Bone marrow (tissue), 2 donors: ENCODE results near the gene PRKD1.
"Not testable (repeated sequence)": the region's sequence is repeated elsewhere in the genome, so short reads cannot be mapped to it uniquely, and the experiment has no call there.

Source experiments
- DNase-seq, 2 donors: peaks; one replicate each; lab custom pipeline; 2025; lab: John Stamatoyannopoulos, UW

PRKD1 gene

DNA sequence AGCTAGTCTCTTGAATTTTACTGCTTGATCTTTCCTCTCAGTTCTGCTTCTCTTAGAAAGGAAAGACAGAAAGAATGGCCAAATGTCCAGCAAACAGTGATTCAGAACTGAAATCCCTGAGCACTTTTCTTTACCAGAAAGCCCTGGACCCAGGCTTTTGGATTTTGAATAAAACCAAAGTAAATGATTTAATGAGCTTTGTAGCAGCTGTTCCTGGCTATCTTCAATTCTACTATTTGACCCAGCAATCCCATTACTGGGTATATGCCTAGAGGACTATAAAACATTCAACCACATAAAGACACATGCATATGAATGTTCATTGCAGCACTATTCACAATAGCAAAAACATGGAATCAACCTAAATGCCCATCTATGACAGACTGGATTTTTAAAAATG lies 187.2 kb downstream of the PRKD1 start:
- no peak for DNase-seq

DNA sequence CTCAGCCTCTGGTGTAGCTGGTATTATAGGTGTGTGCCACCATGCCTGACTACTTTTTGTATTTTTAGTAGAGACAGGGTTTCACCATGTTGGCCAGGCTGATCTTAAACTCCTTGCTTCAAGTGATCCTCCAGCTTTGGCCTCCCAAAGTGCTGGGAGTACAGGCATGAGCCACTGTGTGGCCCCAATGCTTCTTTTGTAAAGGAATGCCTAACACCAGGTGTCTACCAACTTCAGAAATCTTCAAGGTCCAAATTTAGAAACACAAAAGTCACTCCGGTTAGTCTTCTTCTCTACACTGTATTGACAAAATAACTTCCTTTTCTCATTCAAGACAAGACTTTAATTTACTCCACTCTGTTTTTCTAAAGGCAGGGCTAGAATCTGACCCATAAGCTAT lies 188.7 kb downstream of the PRKD1 start:
- DNase-seq = no peak

DNA sequence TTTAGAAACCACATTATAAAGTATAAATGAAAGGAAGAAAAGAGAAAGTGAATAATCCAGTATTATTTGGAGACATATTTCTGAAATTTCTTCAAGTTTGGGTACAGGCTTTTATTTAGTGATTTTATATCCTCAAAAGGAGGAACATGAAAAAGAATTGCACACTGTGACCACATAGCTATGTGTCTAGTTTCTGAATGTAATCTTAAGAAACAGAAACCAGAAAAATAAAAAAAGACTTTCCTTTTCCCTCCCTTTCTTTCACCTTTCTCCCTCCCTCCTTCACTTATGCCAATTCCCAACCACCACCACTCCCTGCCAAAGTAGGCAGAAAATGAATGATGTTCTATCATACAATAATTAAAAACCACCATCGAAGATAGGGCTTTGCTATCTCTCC lies 189.6 kb downstream of the PRKD1 start:
- DNase-seq = no peak

DNA sequence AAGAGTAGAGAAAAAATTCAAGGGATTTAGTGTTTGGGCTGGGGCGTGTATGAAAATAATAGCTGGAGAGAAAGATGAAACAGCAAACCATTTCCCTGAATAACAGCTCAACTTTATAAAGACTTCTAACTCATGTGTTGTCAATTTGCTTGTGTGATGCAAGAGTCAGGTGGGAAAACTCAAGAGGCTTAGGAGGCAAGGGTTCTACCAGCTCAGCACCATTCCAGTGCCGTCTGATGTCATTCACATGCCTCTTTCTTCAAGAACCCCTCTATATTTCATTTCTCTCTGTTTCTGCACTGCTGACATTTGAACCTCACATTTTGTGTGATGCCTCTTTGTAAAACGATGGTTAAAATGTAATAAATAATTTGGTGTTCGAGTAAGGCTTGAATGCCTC lies 192.2 kb downstream of the PRKD1 start:
- DNase-seq = no peak

DNA sequence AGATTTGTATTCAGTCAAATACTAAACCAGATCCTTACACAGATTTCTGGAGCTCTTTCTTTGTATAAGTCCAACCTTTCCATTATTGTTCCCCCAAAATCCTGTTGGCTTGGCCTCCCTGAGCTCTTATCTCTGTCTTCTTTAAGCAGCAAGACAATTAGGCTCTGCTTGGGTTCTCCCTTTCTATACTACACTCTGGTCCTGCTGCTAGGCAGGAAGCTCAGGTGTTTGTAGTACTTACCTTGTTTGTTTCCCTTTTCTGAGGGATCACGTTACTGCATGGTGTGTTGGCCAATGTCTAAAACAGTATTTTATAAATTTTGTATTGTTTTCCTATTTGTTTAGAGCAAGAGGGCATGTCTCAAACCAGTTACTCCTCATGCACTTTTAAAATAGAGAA lies 192.9 kb downstream of the PRKD1 start:
- DNase-seq = no peak

DNA sequence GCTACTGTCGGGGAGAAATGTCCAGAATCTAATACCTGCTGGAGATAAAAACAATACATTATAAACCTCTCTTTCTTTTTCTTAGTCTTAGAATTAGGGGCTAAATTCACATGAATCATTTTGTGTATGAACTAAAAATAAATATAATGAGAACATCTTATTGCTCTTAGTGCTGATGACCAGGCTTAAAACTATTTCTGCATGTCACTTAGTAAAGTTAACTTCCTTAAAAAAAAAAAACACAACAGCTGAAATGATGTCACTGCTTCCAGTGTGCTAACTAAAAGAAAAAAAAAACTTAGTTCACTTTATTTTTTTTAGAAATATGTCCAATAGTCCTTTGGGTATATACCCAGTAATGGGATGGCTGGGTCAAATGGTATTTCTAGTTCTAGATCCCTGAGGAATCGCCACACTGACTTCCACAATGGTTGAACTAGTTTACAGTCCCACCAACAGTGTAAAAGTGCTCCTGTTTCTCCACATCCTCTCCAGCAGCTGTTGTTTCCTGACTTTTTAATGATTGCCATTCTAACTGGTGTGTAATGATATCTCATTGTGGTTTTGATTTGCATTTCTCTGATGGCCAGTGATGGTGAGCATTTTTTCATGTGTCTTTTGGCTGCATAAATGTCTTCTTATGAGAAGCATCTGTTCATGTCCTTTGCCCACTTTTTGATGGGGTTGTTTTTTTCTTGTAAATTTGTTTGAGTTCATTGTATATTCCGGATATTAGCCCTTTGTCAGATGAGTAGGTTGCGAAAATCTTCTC lies 200.9 kb downstream of the PRKD1 start:
- not testable (repeated sequence) for DNase-seq

DNA sequence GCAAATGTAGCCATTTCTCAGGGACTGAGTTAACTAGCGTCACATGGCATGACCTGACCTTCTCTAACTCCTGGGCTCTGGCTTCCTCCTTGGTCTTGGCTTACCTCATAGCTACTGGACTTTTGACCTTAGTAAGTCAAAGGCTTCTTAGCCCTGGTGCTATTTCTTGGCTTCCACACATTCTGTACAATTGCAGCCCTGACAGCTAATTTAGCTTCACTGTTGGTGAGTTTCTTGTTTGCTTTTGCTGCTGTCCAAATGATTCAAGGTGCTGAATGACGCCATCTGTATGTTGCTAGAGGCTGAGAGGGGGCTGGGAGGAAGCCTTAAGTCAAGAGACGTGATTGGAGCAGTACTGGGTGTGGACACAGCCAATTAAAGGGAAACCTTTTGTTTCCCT lies 202.7 kb downstream of the PRKD1 start:
- DNase-seq = no peak

DNA sequence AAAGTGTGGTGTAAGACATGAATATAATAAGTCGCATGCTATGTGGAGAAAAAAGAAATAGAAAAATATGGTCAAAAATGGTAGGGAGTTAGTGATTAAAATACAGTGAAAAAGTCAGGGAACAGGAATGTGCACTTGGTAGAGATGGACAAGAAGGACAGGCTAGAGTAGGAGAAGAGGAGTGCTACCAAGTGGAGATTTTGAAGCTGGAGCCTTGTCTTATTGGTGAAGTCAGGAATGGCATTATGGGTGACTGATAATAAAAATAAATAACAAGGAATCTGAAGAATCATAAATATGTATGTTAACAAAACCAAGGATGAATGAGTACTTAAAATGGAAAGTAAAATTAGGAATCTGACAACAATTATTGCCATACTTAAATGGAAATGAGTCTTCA lies 204.8 kb downstream of the PRKD1 start:
- DNase-seq = no peak

DNA sequence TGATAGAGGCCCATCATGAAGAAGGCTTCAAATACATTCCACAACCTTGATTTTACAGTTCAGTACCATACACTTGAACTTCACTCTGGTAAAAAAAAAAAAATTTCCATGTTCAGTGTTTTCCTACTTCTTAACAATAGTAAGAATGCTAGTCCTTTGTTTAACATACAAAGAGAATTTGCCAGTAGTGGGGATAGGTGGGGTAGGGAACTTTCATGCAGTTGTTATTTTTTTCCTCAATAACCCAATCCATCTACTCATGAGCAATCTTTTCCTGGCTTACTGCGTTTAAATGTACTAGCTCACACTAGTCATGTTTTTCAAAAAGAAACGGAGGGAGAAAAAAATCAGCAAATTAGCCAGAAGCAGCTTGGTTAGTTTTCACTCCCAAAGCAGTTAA lies 206.1 kb downstream of the PRKD1 start:
- DNase-seq = no peak

DNA sequence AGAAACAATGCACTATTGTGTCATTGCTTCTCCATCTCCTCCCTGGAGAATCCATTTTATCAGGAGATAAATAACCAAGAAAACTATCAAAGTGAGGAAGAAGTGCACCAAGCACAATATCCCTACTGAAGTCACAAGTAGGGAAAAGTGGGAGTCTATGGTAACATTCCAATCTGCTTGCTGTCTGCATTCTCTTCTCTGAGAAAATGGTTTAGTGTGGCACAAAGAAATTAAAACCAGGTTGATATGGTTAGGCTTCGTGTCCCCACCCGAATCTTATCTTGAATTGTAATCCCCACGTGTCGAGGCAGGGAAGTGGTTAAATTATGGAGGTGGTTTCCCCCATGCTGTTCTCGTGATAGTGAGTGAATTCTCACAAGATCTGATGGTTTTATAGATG lies 209.7 kb downstream of the PRKD1 start:
- DNase-seq = no peak

DNA sequence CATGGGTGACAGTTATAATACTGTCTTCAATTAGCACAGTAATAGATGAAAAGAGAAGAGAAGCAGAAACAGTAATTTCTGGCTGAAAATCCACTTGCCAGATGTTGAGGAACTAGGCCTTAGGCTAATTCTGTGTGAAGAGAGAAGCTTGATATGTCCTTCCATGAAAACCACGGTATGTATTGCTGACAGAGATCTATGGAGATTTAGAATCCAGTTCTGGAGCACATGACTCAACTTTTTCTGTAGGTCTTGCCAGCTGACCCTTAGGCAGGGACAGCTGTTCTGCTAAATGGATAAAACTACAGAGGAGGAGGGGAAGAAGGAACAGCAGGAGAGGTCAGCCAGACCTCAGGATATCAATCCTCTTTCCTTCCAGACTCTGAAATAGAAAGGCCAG lies 211.5 kb downstream of the PRKD1 start:
- no peak for DNase-seq

DNA sequence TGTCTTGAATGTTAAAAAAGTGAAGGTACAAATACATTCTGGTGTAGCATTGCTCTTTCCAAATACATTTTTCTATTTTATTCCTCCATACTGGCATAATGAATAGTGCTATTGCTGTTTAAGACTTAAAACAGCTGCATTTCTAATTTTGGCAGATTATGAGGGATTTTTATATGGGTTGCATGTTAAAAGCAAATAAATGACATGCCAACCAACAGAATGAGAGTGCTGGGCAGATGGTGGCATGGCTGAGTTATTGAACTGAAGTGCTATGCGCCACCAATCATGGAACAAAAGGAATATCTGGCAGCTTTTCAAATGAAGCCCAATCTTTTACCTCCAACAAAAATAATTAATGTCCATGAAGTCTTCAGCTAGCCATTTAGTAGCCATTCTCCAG lies 215.0 kb downstream of the PRKD1 start:
- DNase-seq = no peak

DNA sequence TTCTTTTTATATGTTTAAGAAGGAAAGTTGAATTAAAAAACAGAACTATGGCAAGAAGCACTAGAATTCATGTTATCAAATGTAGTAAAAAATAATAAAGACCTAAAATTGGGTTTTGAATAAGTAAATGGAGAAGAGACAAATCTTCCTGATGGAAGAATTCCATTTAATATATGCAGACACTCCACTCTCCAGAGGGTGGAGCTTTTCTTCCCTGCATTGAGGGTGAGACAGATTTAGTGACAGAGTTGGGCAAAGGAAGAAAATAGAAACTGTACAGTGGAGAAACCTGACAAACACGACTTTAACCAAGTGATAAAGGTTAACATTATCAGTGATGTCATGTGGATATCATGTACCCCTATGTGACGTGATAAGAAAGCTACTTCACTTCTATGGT lies 217.6 kb downstream of the PRKD1 start:
- DNase-seq = no peak

DNA sequence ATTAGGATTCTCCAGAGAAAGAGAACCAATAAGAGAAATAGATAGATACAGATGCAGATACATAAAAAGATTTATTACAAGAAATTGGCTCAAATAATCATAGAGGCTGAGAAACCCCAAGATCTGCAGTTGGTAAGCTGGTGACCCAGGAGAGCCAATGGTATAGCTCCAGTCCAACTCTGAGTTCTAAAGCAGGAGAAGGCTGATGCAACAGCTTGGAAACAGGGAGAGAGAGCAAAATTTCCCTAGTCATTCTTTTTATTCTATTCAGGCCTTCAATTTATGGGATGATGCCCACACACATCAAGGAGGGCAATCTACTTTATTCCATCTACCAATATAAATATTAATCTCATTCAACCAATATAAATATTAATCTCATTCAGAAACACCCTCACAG lies 218.2 kb downstream of the PRKD1 start:
- DNase-seq = no peak

DNA sequence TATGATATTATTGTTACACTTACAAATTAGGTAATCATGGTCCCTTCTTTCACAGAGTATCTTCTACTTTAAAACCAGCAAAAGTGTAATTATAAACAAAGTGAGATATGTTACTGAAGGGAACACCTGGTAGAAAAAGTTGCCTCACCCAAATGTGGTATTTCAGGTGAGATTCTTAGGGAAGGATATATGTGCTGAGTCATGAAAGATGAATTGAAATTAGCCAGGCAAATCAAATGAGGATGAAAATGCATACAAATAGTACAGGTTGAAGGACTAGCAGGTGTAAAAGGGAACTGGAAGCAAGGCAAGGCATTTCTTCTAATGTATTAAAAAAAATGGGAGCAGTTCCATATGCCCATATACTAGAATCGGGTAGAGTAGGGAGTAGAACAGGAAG lies 220.9 kb downstream of the PRKD1 start:
- no peak for DNase-seq

DNA sequence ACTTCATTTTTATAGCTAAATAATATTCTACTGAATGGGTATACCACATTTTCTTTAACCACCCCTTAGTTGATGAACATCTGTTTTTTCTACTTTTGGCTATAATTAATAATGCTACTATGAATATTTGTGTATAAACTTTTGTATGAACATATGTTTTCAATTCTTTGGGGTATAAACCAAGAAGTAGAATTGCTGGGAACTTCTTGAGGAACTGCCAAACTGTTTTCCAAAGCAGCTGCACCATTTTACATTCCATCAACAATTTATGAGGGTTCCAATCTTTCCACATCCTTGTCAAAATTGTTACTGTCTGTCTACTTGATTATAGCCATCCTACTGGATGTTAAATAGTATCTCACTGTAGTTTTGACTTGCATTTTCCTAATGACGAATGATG lies 221.8 kb downstream of the PRKD1 start:
- no peak for DNase-seq

DNA sequence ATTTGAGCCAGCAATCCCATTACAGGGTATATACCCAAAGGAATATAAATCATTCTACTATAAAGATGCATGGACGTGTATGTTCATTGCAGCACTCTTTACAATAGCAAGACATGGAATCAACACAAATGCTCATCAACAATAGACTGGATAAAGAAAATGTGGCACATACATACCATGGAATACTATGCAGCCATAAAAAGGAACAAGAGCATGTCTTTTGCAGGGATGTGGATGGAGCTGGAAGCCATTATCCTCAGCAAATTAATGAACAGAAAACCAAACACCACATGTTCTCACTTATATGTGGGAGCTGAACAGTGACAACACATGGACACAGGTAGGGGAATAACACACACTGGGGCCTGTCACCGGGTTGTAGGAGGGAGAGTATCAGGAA lies 238.1 kb downstream of the PRKD1 start:
- DNase-seq = not testable (repeated sequence)

DNA sequence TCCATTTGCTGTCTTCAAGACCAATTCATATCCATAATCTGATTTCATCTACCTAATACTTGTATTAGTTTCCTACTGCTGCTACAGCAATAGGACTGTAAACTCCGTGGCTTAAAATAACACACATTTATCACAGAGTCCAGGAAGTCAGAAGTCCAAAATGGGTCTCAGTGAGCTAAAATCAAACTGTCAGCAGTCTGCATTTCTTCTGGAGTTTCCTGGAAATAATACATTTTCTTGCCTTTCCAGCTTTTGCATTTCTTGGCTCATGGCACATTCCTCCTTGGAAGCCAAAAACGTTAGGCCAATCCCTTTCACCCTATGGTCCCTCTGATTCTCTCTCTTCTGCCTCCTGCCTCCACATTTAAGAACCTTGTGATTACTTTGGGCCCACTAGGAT lies 239.8 kb downstream of the PRKD1 start:
- no peak for DNase-seq

DNA sequence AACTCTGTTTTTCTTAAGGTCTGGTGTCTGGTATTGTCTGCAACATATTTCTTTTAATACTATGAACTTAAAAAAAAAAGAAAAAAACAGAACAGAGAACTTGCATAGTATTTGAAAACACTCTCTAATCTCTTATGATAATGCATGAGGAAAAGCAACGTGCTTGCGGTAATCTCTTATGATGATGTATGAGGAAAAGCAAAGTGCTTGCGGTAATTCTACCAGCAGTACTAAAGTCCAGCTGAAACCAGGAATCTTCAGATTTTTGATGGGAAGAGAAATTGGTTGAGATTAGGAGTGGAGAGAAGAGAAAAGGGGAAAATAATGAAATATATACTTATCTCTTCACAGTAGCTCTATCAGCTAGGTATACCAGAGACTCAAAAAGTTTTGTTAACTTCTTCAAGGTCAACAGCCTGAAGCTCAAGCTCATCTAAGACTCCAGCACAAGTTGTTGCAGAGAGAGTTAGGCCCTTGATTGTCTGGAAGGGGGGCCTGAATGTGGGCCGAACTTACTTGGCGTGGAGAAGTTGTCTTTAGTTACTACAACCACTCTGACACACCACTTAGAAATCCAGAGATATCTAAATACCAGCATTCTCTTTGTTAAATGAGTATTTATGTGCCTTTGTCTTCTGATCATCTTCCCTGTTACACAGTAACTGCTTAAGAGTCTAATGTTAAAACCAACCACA lies 240.4 kb downstream of the PRKD1 start:
- DNase-seq = no peak

DNA sequence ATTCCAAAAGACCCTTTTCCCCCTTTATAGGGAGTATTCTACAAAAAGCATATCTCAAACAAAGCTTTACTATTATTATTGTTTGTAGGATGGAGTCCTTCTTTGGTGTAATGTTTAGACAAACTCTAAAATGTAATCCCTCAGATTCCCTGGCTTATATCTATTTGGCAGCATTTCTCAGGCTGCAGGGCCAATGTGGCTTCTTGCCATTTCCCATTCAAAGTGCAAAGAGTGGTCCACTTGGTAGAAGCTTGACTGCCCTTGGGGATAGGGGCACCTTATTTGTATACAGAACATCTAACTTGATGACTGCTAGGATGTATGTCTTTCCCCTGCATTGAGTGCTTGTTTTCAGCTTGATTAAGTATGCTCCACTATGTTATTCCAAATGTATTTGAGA lies 242.7 kb downstream of the PRKD1 start:
- no peak for DNase-seq

DNA sequence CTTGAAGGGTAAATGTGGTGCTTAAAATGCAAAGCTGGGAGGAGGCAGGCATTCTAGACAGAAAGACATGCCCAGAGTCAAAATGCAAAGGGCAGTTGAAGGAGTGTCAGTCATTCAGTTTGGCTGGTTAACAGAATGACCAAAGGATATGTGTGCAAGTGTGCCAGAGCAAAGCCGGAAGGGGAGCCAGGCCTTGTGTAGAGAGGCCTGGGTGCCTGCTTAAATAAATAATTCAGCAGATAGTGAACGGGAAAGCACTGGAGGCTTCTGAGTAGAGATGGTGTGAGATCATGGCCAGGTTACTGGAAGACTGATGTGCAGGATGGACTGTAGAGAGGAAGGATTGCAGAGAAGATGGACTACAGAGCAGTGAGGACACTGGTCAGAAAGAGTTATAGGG lies 244.9 kb downstream of the PRKD1 start:
- DNase-seq = no peak

DNA sequence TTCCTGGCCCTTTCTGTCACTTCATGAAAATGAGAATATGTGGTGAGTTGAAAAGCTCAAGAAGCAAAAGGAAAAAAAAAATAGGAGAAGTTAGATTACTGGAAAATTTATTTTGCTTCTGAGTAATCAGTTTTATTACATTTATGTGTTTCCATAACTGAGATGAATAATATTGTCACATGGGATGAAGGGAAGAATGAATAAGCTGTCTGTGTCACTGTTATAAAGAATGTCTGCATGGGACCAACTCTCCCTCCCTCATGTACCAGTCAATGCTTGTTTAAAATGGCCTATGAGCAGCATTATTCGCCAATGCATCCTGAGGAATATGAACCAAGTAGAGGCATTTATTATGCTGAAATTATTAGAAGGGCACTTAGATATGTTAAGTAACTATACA lies 246.3 kb downstream of the PRKD1 start:
- no peak for DNase-seq

DNA sequence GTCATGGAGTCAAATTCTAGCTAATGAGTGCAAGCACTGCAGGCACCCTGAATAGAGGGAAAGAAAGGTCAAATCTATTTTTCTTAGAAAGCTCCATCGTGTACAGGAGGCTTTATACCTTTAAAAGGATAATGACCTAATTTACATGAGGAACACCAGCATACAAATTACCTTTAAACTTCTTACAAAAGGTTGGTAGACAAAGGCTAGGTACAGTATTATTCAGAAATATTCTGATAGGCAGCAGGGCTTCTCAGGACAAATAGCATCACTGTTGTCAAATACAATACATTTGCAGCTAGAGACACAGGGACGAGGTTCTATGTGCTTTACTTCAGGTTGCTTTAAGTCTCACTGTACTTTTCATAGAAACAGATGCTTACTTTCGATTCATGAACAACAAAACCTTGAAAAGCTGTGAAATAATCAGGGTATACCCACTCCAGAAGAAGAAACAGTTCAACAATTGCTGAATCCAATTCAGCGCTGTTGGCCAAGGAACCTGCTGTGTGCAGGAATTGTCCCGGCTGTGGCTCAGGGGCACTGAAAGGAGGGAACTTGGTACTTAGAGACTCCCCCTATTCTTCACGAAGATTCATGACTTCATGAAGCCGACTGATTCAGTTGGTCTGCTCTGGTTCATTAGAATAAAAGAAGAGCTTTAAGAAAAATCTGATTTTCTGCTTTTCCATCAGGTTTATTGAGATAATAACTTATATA lies 252.9 kb downstream of the PRKD1 start:
- DNase-seq = no peak
